Activated CD8-positive, alpha-beta memory T cell treated with anti-CD3 and anti-CD28 coated beads for 36 hours (primary cell): Measurements from ENCODE around the gene CYP24A1. TPM values are rescaled to one million over a fixed set of nuclear protein-coding genes. Genes with fewer than 3 reads are reported as not detected.

Experiments used
- CTCF ChIA-PET: fragments of 350-600 bp; sonication (Branson Sonifier 250); formaldehyde crosslinking; loops from one replicate; lab custom pipeline; 2021; ENCODE audit warnings: antibody characterized with exemption; lab: Charles Lee
- POLR2A ChIA-PET: fragments of 350-600 bp; sonication (Branson Sonifier 250); formaldehyde crosslinking; loops from one replicate; lab custom pipeline; 2021; ENCODE audit warnings: antibody characterized with exemption; lab: Charles Lee
- total RNA-seq, 2 experiments: library from RNA; stranded (reverse); gene quantifications; one replicate each; pipeline ENCODE4 v1.2.3, GENCODE V29; 2021

The CYP24A1 gene
- total RNA-seq, 2 experiments from 2014 or later, result 0.13 to 0.34 TPM

- ChIA-PET CTCF (no interaction called here), POLR2A (no interaction called here)
Measured at GRCh38 chr20:54205450-54205849, 31.7 kb upstream of the CYP24A1 start.

GRCh38 chr20:54204481-54204880 is 30.7 kb upstream of the CYP24A1 start:
- ChIA-PET CTCF (interaction anchor here (0.8 kb wide), 1 partner anchor 108 kb away, joined by 4 read pairs; no protein-coding TSS in a partner anchor), POLR2A (no interaction called here)

- POLR2A ChIA-PET, result no interaction called here
Measured at GRCh38 chr20:54204063-54204462, 30.3 kb upstream of the CYP24A1 start.

GRCh38 chr20:54203281-54203680 is 29.5 kb upstream of the CYP24A1 start:
- POLR2A ChIA-PET, result no interaction called here
- CTCF ChIA-PET, result no interaction called here

More at GRCh38 chr20:54204063-54204462, 30.3 kb upstream of the CYP24A1 start:
- CTCF ChIA-PET, result interaction anchor here (0.8 kb wide), 1 partner anchor 107 kb away, joined by 4 read pairs; no protein-coding TSS in a partner anchor

GRCh38 chr20:54201268-54201846 is 27.6 kb upstream of the CYP24A1 start:
- ChIA-PET CTCF (interaction anchor here (0.6 to 3.1 kb wide), 3 partner anchors 98 to 450 kb away, joined by 3 to 18 read pairs (median 6); no protein-coding TSS in a partner anchor), POLR2A (no interaction called here)

GRCh38 chr20:54200487-54201267 is 26.9 kb upstream of the CYP24A1 start:
- ChIA-PET POLR2A (no interaction called here), CTCF (interaction anchor here (0.9 to 3.1 kb wide), 4 partner anchors 95 to 1888 kb away, joined by 3 to 18 read pairs (median 5); no protein-coding TSS in a partner anchor)

- ChIA-PET POLR2A (no interaction called here), CTCF (interaction anchor here (0.6 to 3.1 kb wide), 9 partner anchors 12 to 1887 kb away, joined by 3 to 18 read pairs (median 4); no protein-coding TSS in a partner anchor)
Measured at GRCh38 chr20:54199721-54200176, 26.0 kb upstream of the CYP24A1 start.

- CTCF ChIA-PET, result interaction anchor here (0.6 to 3.1 kb wide), 8 partner anchors 12 to 1887 kb away, joined by 3 to 18 read pairs (median 4); no protein-coding TSS in a partner anchor
- POLR2A ChIA-PET, result no interaction called here
Measured at GRCh38 chr20:54199283-54199682, 25.5 kb upstream of the CYP24A1 start.

GRCh38 chr20:54197621-54198604 is 24.1 kb upstream of the CYP24A1 start:
- ChIA-PET CTCF (interaction anchor here (1.1 to 3.1 kb wide), 3 partner anchors 92 to 100 kb away, joined by 3 to 18 read pairs (median 5); no protein-coding TSS in a partner anchor), POLR2A (no interaction called here)

- ChIA-PET POLR2A (no interaction called here), CTCF (no interaction called here)
Measured at GRCh38 chr20:54195483-54196472, 22.0 kb upstream of the CYP24A1 start.

- CTCF ChIA-PET, result no interaction called here
- POLR2A ChIA-PET, result no interaction called here
Measured at GRCh38 chr20:54194724-54195438, 21.1 kb upstream of the CYP24A1 start.

- CTCF ChIA-PET, result no interaction called here
- POLR2A ChIA-PET, result no interaction called here
Measured at GRCh38 chr20:54193817-54194216, 20.0 kb upstream of the CYP24A1 start.

- ChIA-PET CTCF (no interaction called here), POLR2A (no interaction called here)
Measured at GRCh38 chr20:54190217-54190616, 16.4 kb upstream of the CYP24A1 start.

GRCh38 chr20:54189630-54190029 is 15.8 kb upstream of the CYP24A1 start:
- CTCF ChIA-PET, result no interaction called here
- POLR2A ChIA-PET, result no interaction called here

GRCh38 chr20:54188132-54188849 is 14.5 kb upstream of the CYP24A1 start:
- ChIA-PET CTCF (interaction anchor here (0.8 kb wide), 1 partner anchor 11 kb away, joined by 3 read pairs; no protein-coding TSS in a partner anchor), POLR2A (interaction anchor here (0.6 kb wide), 1 partner anchor 24 kb away, joined by 3 read pairs; no protein-coding TSS in a partner anchor)

- ChIA-PET CTCF (no interaction called here), POLR2A (no interaction called here)
Measured at GRCh38 chr20:54184904-54185626, 11.3 kb upstream of the CYP24A1 start.
